HFFc6 (cell line): ENCODE data around the gene C16orf87. TPM values are rescaled to one million over a fixed set of nuclear protein-coding genes. Genes with fewer than 3 reads are reported as not detected.

Experiments used
- DNase-seq: peaks from one replicate; pipeline ENCODE4 v3.0.0-alpha.2; 2018
- H3K27ac Mint-ChIP-seq: 2 replicates; pipeline ENCODE4 v1.8.0; 2020; ENCODE audit warnings: mild to moderate bottlenecking, mixed read lengths
- H3K27me3 Mint-ChIP-seq: 2 replicates; pipeline ENCODE4 v1.8.0; 2021; ENCODE audit warnings: mild to moderate bottlenecking, moderate library complexity, mixed read lengths; ENCODE audit not compliant: insufficient read depth
- H3K36me3 Mint-ChIP-seq: 2 replicates; pipeline ENCODE4 v1.8.0; 2021; ENCODE audit warnings: low read depth, mixed read lengths
- H3K4me1 Mint-ChIP-seq: 2 replicates; pipeline ENCODE4 v1.8.0; 2020; ENCODE audit warnings: low read depth, mixed read lengths
- H3K4me3 Mint-ChIP-seq: 2 replicates; pipeline ENCODE4 v1.8.0; 2020; ENCODE audit warnings: mild to moderate bottlenecking, moderate library complexity, mixed read lengths
- H3K9me3 Mint-ChIP-seq: 2 replicates; pipeline ENCODE4 v1.8.0; 2020; ENCODE audit warnings: mild to moderate bottlenecking, mixed read lengths
- CTCF ChIP-seq: fragments of 200-600 bp; sonication (generic); IDR thresholded peaks from 2 replicates; pipeline ENCODE4 v1.5.0; 2021; ENCODE audit warnings: antibody characterized with exemption, mild to moderate bottlenecking
- total RNA-seq, 6 experiments: library from RNA; stranded (reverse); fragmentation: NEBNext Ultra II Directional; extraction: Animal tissue kit (Norgen Biotek cat#: 25700); gene quantifications; 2 replicates in 1 of 6; 3 replicates in 5 of 6; pipeline ENCODE4 v1.2.3, GENCODE V29; 2021

C16orf87 gene
- total RNA-seq, 6 experiments from 2014 or later, result 14.6 to 17.5 (median 15.4) TPM

GRCh38 chr16:46807336-46807735 is 23.6 kb downstream of the C16orf87 start:
- no peak overlapping the region for H3K4me3 Mint-ChIP-seq
- TF ChIP-seq CTCF, result no peak
- H3K9me3 Mint-ChIP-seq, result no peaks in the 10 kb centered on the region
- no peak for DNase-seq
- peaks cover 26% of the 10 kb centered on the region for H3K36me3 Mint-ChIP-seq
- peaks cover 28% of the 10 kb centered on the region for H3K4me1 Mint-ChIP-seq
- no peaks in the 10 kb centered on the region; the same call in 1 of the 2 replicates for H3K27me3 Mint-ChIP-seq
- no peak overlapping the region for H3K27ac Mint-ChIP-seq

GRCh38 chr16:46803373-46803772 is 27.6 kb downstream of the C16orf87 start:
- H3K27me3 Mint-ChIP-seq, result no peaks in the 10 kb centered on the region
- peaks cover 33% of the 10 kb centered on the region for H3K4me1 Mint-ChIP-seq
- H3K36me3 Mint-ChIP-seq, result peaks cover 36% of the 10 kb centered on the region
- DNase-seq, result no peak
- no peaks in the 10 kb centered on the region for H3K9me3 Mint-ChIP-seq
- H3K4me3 Mint-ChIP-seq, result no peak overlapping the region
- TF ChIP-seq CTCF, result no peak
- H3K27ac Mint-ChIP-seq, result peak overlapping the region; percentile 54; the same call in 1 of the 2 replicates

- Mint-ChIP-seq H3K4me3 (no peak overlapping the region), H3K27ac (no peak overlapping the region), H3K36me3 (peaks cover 35% of the 10 kb centered on the region), H3K9me3 (0 out of 2 replicates have a peak, but pooled peaks cover 4% of the 10 kb centered on the region), H3K27me3 (no peaks in the 10 kb centered on the region), H3K4me1 (peaks cover 25% of the 10 kb centered on the region)
- peak; percentile 33 for DNase-seq
- peak; percentile 80 for TF ChIP-seq CTCF
Observed at GRCh38 chr16:46801428-46802049, 29.4 kb downstream of the C16orf87 start.

GRCh38 chr16:46800494-46800893 is 30.5 kb downstream of the C16orf87 start:
- Mint-ChIP-seq H3K27me3 (no peaks in the 10 kb centered on the region), H3K27ac (no peak overlapping the region), H3K4me1 (peaks cover 22% of the 10 kb centered on the region), H3K9me3 (0 out of 2 replicates have a peak, but pooled peaks cover 4% of the 10 kb centered on the region), H3K4me3 (no peak overlapping the region), H3K36me3 (peaks cover 41% of the 10 kb centered on the region)
- no peak for DNase-seq
- no peak for TF ChIP-seq CTCF

- Mint-ChIP-seq H3K9me3 (peaks cover 22% of the 10 kb centered on the region), H3K27me3 (0 out of 2 replicates have a peak, but pooled peaks cover 2% of the 10 kb centered on the region), H3K36me3 (peaks cover 46% of the 10 kb centered on the region), H3K4me1 (peaks cover 6% of the 10 kb centered on the region), H3K27ac (no peak overlapping the region), H3K4me3 (no peak overlapping the region)
- TF ChIP-seq CTCF, result no peak
- DNase-seq, result no peak
Observed at GRCh38 chr16:46797501-46797900, 33.5 kb downstream of the C16orf87 start.
